ENCODE measurements around the gene NTRK2.

GRCh38 chr9:84974258-84974657 lies 304.7 kb downstream of the NTRK2 start:
- TF ChIP-seq, protein P1, sequence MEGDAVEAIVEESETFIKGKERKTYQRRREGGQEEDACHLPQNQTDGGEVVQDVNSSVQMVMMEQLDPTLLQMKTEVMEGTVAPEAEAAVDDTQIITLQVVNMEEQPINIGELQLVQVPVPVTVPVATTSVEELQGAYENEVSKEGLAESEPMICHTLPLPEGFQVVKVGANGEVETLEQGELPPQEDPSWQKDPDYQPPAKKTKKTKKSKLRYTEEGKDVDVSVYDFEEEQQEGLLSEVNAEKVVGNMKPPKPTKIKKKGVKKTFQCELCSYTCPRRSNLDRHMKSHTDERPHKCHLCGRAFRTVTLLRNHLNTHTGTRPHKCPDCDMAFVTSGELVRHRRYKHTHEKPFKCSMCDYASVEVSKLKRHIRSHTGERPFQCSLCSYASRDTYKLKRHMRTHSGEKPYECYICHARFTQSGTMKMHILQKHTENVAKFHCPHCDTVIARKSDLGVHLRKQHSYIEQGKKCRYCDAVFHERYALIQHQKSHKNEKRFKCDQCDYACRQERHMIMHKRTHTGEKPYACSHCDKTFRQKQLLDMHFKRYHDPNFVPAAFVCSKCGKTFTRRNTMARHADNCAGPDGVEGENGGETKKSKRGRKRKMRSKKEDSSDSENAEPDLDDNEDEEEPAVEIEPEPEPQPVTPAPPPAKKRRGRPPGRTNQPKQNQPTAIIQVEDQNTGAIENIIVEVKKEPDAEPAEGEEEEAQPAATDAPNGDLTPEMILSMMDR (IDR thresholded peaks at IDR 0.05; ENCODE audit: poor library complexity) = no peak
- TF ChIP-seq EZH2 (IDR thresholded peaks at IDR 0.05; ENCODE audit: borderline replicate concordance) = no peak

Data from hepatocyte (in vitro differentiated cells).